Measurements from ENCODE around the gene LRCH4. TPM values are rescaled to one million over a fixed set of nuclear protein-coding genes. Genes with fewer than 3 reads are reported as not detected.

LRCH4 gene
- total and polyA plus RNA-seq, 2 of the 13 experiments (the other 11 are each of a cell fraction or from before 2014, with no cell fraction given): 7.0 to 9.3 TPM

GRCh38 chr7:100538654-100539435, 47.1 kb downstream of the LRCH4 start, which contains the start of gene AGFG2 (continued):
- no peak for TF ChIP-seq AHDC1 (CRISPR knock-in tag; IDR thresholded peaks at IDR 0.05; ENCODE audit: borderline replicate concordance)
- TF ChIP-seq ZSCAN30 (CRISPR knock-in tag; IDR thresholded peaks at IDR 0.05): no peak
- TF ChIP-seq NFE2L2 (IDR thresholded peaks at IDR 0.05; ENCODE audit: low read length): no peak
- peak; percentile 94 for TF ChIP-seq MXD4 (CRISPR knock-in tag; IDR thresholded peaks at IDR 0.05)
- TF ChIP-seq ZNF501 (CRISPR knock-in tag; IDR thresholded peaks at IDR 0.05): peak; percentile 84
- no peak for TF ChIP-seq CTCF (CRISPR knock-in tag; IDR thresholded peaks at IDR 0.05)
- TF ChIP-seq ZNF234 (CRISPR knock-in tag; conservative IDR thresholded peaks at IDR 0.05): no peak
- peak; percentile 25; the same call in 1 of the 2 replicates for TF ChIP-seq ZNF615 (CRISPR knock-in tag; IDR thresholded peaks at IDR 0.05; ENCODE audit: borderline replicate concordance)
- no peak for TF ChIP-seq NR2F1 (CRISPR knock-in tag; IDR thresholded peaks at IDR 0.05)
- peak; percentile 92 for TF ChIP-seq E2F5 (CRISPR knock-in tag; conservative IDR thresholded peaks at IDR 0.05)
- TF ChIP-seq NAIF1 (CRISPR knock-in tag; IDR thresholded peaks at IDR 0.05; ENCODE audit: borderline replicate concordance): 0 out of 2 replicates have a peak, but pooled peaks have one; percentile 40
- peak; percentile 94 for TF ChIP-seq POLR2AphosphoS5 (IDR thresholded peaks at IDR 0.05; ENCODE audit: low read depth, low read length)
- TF ChIP-seq ZNF784 (CRISPR knock-in tag; IDR thresholded peaks at IDR 0.05; ENCODE audit: borderline replicate concordance): no peak
- TF ChIP-seq ASH2L (IDR thresholded peaks at IDR 0.05; ENCODE audit: insufficient read length, low read depth, low read length): peak; percentile 51
- 0 out of 2 replicates have a peak, but pooled peaks have one; percentile 31 for TF ChIP-seq ZNF136 (CRISPR knock-in tag; IDR thresholded peaks at IDR 0.05; ENCODE audit: low read depth)
- TF ChIP-seq TFE3 (CRISPR knock-in tag; IDR thresholded peaks at IDR 0.05): peak; percentile 13; the same call in 1 of the 2 replicates
- TF ChIP-seq ZSCAN21 (CRISPR knock-in tag; IDR thresholded peaks at IDR 0.05; ENCODE audit: borderline replicate concordance): peak; percentile 83; the same call in 1 of the 2 replicates

Data from HepG2 (cell line).